Nephron (organoid): ENCODE measurements around the gene TMCO6.

ENCODE experiments used
- H3K27ac Mint-ChIP-seq, 3 experiments: 2 replicates each; pipeline ENCODE4 v1.8.0; 2020; ENCODE audit warnings: mixed read lengths in 3 of 3, mild to moderate bottlenecking in 2 of 3, moderate library complexity in 1 of 3
- H3K27me3 Mint-ChIP-seq: 2 replicates; pipeline ENCODE4 v1.8.0; 2021; ENCODE audit warnings: low read depth, mild to moderate bottlenecking, moderate library complexity, mixed read lengths
- H3K36me3 Mint-ChIP-seq: 2 replicates; pipeline ENCODE4 v1.8.0; 2020; ENCODE audit warnings: low read depth, mixed read lengths
- H3K4me1 Mint-ChIP-seq: 2 replicates; pipeline ENCODE4 v1.8.0; 2020; ENCODE audit warnings: mixed read lengths
- H3K4me3 Mint-ChIP-seq, 3 experiments: 2 replicates each; pipeline ENCODE4 v1.8.0; 2020; ENCODE audit warnings: mild to moderate bottlenecking in 3 of 3, mixed read lengths in 3 of 3, moderate library complexity in 2 of 3
- H3K9me3 Mint-ChIP-seq: 2 replicates; pipeline ENCODE4 v1.8.0; 2020; ENCODE audit warnings: mixed read lengths
- CTCF ChIP-seq, 3 experiments: fragments of 200-600 bp; sonication (generic); IDR thresholded peaks; one replicate each; pipeline ENCODE4 v1.5.0; 2021; ENCODE audit warnings: antibody characterized with exemption in 3 of 3; ENCODE audit not compliant: unreplicated experiment in 3 of 3

TMCO6 gene

DNA sequence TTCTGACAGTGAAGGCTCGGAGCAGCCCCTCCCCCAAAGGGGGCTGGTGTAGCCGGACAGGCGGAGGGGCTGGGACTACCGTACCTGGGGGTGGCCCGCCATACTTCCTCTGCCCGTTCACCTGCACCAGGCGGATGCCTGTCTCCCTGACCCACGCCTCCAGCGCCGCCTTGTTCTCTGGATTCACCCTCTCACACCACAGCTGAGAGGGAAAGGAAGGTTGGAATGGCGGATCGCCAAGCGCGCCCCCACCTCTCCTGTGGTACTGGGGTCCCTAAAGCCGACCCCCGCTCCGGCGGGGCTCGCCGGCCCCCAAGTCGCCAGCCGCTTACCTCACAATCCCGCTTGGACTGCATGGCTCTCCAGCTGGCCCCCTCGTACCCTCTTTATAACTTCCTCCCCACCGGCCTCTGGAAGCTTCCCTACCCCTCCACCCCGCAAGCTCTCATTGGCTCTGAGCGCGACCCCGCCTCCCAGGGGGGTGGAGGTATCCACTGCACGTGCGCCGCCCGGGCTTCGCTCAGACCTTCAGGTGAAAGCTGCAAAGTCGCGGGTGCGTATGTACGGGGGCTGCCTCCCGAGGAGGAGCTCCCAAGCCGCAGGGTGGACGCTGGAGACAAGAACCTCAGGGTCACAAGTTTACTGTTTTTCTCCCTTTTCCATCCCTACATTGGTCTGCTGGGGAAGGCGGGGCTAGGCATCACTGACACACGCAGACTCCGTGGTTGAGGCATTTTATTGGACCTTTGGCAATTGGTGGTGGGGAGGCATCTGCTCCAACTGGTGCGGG is 34.1 kb downstream of the TMCO6 start, which contains the start of gene DND1:
TSS of gene DND1 (minus strand) at position 390 of the 790 bp plus-strand sequence. CDS start at position 356, 34 bp downstream.
- H3K9me3 Mint-ChIP-seq = no peaks in the 10 kb centered on the region
- no peak within 1 kb of the TSS for H3K27ac Mint-ChIP-seq
- H3K27me3 Mint-ChIP-seq = no peaks in the 10 kb centered on the region
- H3K4me3 Mint-ChIP-seq = no peak within 1 kb of the TSS
- no peaks in the 10 kb centered on the region for H3K4me1 Mint-ChIP-seq
- H3K36me3 Mint-ChIP-seq = peaks cover 64% of the 10 kb centered on the region
- no peak for TF ChIP-seq CTCF (IDR thresholded peaks at IDR 0.05; ENCODE audit: unreplicated experiment in 3 of 3)

DNA sequence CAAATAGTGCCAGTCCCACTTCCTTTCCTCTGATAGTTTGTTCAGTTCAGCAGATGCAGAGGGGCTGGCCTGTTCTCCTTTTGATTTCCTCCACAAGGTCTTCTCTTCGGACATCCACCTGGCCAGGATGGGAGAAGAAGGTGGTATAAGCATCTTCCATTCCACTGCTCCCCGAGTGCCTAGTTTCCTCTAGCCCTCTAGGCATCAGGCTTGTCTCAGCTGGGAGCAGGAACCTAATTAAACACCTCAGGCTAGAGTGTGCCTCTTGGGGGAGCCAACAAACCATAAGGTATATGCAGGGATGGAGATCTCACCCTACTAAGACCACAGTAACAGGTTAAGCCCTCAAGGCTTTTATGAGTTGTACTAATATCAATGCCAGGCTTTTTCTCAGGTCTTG is 35.0 kb downstream of the TMCO6 start:
- Mint-ChIP-seq H3K9me3 (no peaks in the 10 kb centered on the region), H3K4me1 (no peaks in the 10 kb centered on the region), H3K36me3 (peaks cover 61% of the 10 kb centered on the region), H3K4me3 (no peak overlapping the region), H3K27me3 (no peaks in the 10 kb centered on the region), H3K27ac (no peak overlapping the region)
- TF ChIP-seq CTCF (IDR thresholded peaks at IDR 0.05; ENCODE audit: unreplicated experiment in 3 of 3) = no peak

DNA sequence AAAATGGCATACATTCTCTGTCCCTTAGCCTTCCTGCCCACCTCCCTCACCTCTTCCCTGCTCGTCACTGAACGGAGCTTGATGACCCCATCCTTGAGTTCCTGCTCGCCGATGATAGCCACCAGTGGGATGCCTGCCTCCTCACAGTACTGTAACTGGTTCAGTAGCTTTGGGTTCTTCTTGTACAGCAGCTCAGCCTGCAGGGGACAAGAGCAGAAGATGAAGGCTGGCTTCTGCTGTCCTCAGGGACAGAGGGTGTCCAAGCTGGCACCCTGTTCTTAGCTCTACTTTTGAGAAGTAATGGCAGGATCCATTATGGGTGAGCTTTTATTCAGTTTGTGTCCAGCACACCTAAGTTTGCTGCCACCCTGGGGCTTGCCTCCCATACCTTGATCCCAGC is 35.4 kb downstream of the TMCO6 start:
- H3K4me3 Mint-ChIP-seq = no peak overlapping the region
- no peak overlapping the region for H3K27ac Mint-ChIP-seq
- H3K36me3 Mint-ChIP-seq = peaks cover 61% of the 10 kb centered on the region
- H3K9me3 Mint-ChIP-seq = no peaks in the 10 kb centered on the region
- TF ChIP-seq CTCF (IDR thresholded peaks at IDR 0.05; ENCODE audit: unreplicated experiment in 3 of 3) = no peak
- H3K4me1 Mint-ChIP-seq = no peaks in the 10 kb centered on the region
- no peaks in the 10 kb centered on the region for H3K27me3 Mint-ChIP-seq

DNA sequence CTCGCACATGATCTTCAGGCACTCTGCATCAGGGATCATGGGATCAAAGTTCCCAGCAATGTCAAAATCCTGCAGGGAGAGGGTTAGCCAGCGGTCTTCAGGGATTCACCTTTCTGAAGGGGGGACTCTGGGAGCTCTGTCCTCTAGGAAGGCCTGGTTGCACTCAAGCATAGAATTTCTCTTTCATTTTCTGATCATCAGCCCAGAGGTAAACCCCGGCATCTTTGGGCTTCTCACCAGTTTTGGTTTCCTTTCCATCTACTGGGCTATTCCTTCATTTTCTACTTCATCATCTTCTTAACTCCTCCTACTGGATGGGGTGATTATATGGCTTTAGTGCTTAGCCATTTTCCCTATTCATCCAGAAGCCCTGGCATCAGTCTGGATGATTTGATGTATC is 38.7 kb downstream of the TMCO6 start:
- no peak for TF ChIP-seq CTCF (IDR thresholded peaks at IDR 0.05; ENCODE audit: unreplicated experiment in 3 of 3)
- Mint-ChIP-seq H3K27ac (no peak overlapping the region), H3K27me3 (no peaks in the 10 kb centered on the region), H3K4me3 (no peak overlapping the region), H3K36me3 (peaks cover 61% of the 10 kb centered on the region), H3K4me1 (no peaks in the 10 kb centered on the region), H3K9me3 (no peaks in the 10 kb centered on the region)

DNA sequence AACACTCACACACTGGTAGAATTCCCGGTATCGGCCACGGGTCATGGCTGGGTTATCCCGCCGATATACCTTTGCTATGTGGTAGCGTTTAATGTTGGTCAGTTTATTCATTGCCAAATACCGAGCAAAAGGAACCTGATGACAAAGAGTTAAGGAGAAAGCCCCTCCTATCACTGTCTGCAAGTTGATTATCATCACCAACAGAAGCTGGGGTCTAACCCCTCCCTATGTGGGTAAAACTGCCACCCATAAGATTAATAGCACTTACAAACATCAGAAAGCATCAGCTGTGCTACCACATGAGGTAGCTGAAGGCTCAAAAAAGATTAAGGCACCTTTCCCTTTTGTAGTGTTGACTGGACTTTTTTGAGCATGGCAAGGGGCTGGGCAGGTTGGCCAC is 39.7 kb downstream of the TMCO6 start:
- Mint-ChIP-seq H3K36me3 (peaks cover 64% of the 10 kb centered on the region), H3K4me1 (no peaks in the 10 kb centered on the region), H3K4me3 (no peak overlapping the region), H3K9me3 (no peaks in the 10 kb centered on the region), H3K27me3 (no peaks in the 10 kb centered on the region), H3K27ac (no peak overlapping the region)
- no peak for TF ChIP-seq CTCF (IDR thresholded peaks at IDR 0.05; ENCODE audit: unreplicated experiment in 3 of 3)

DNA sequence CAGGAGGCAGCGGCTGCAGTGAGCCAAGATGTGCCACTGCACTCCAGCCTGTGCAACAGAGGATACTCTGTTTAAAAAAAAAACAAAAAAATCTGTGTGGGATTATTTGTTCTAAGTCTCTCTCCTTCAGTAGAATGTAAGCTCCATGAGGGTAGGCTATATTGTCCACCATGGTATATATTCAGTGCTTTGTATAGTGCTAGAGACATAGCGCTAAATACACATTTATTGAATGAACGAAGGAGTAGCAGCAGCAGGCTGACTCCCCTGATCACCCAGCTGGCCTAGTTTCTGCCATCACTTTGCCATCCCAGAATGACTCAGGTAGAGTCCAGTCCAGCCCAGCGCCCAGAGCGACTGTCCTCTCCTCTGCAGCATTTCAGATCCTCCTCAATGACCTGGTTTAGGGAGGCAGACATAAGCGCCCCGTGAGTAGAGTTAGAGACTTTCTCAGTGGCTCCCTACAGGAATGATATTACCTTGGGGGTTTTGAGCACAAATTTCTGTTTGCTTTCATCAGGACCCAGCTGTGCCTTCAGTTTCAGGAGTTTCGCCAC is 51.2 kb downstream of the TMCO6 start:
- Mint-ChIP-seq H3K4me1 (peaks cover 24% of the 10 kb centered on the region), H3K36me3 (peaks cover 23% of the 10 kb centered on the region), H3K27ac (peak overlapping the region; percentile 83 to 98 (median 92)), H3K27me3 (no peaks in the 10 kb centered on the region), H3K9me3 (no peaks in the 10 kb centered on the region), H3K4me3 (peak overlapping the region; percentile 98 to 100 (median 98))
- TF ChIP-seq CTCF (IDR thresholded peaks at IDR 0.05; ENCODE audit: unreplicated experiment in 3 of 3) = no peak
